K562 (cell line): ENCODE results near the gene RBBP5. TPM values are rescaled to one million over a fixed set of nuclear protein-coding genes. Genes with fewer than 3 reads are reported as not detected.

Experiments
- ATAC-seq: fragments of 200-7000 bp; cut with Tn5 transposase; 3 replicates; pipeline ENCODE4 v1.9.1; 2020; ENCODE audit warnings: moderate library complexity
- BruUV-seq: library from RNA; stranded (reverse); fragments of 400-500 nt; replicated peaks from 2 replicates; lab custom pipeline; 2021; lab: Mats Ljungman, UMichigan
- CTCF ChIA-PET: fragments of 300-600 bp; formaldehyde crosslinking; extraction: SDS; loops from one replicate; lab custom pipeline; 2021; ENCODE audit warnings: low intra/inter-chr PET ratio; lab: Yijun Ruan, JAX
- POLR2A ChIA-PET: fragments of 300-600, 350-650 bp; sonication (Branson Sonifier 250); formaldehyde crosslinking; extraction: SDS; loops from one replicate; lab custom pipeline; 2021; ENCODE audit warnings: antibody characterized with exemption, inconsistent platforms; lab: Yijun Ruan, JAX
- DNase-seq, 4 experiments: peaks; one replicate each; pipeline versions ENCODE4 v3.0.0 to v3.0.0-alpha.2; 2011 to 2018; ENCODE audit warnings: low spot score in 3 of 4, mixed read lengths in 3 of 4; ENCODE audit errors: extremely low read depth in 1 of 4
- FAIRE-seq: peaks from 2 replicates; lab custom pipeline; 2011; peaks lifted over from hg19 to GRCh38; lab: Jason Lieb, UNC
- H2AFZ ChIP-seq: 2 replicates; pipeline ENCODE4 v1.6.0; 2011; ENCODE audit warnings: low read depth, low read length, control low read depth, inconsistent platforms
- H3K27ac ChIP-seq: fragments of 200-600 bp; 3 replicates; pipeline ENCODE4 v1.8.0; 2011; ENCODE audit warnings: low read depth, mild to moderate bottlenecking, control low read depth, inconsistent platforms, low read length, moderate library complexity, mixed read lengths; ENCODE audit errors: extremely low read depth
- H3K27me3 ChIP-seq, 2 experiments: fragments of 300-600 bp in 1 of 2; 2 replicates in 1 of 2; 3 replicates in 1 of 2; pipeline versions ENCODE4 v1.6.0 to v1.8.0; 2011; ENCODE audit warnings: inconsistent platforms in 2 of 2, low read length in 2 of 2, mild to moderate bottlenecking in 1 of 2, mixed read lengths in 1 of 2, moderate library complexity in 1 of 2; ENCODE audit not compliant: control insufficient read depth in 2 of 2, insufficient read depth in 2 of 2
- H3K36me3 ChIP-seq: fragments of 300-600 bp; 3 replicates; pipeline ENCODE4 v1.8.0; 2011; ENCODE audit warnings: mild to moderate bottlenecking, low read length, inconsistent platforms; ENCODE audit not compliant: control insufficient read depth, insufficient read depth
- H3K4me1 ChIP-seq, 2 experiments: fragments of 200-600 bp in 1 of 2; replicated peaks in 1 of 2; 2 replicates in 1 of 2; 3 replicates in 1 of 2; pipeline versions ENCODE4 v1.5.1 to v1.8.0; 2011; ENCODE audit warnings: inconsistent platforms in 2 of 2, low read length in 2 of 2, mild to moderate bottlenecking in 1 of 2, mixed read lengths in 1 of 2, moderate library complexity in 1 of 2; ENCODE audit not compliant: control insufficient read depth in 2 of 2, insufficient read depth in 2 of 2
- H3K4me2 ChIP-seq: 2 replicates; pipeline ENCODE4 v1.6.1; 2011; ENCODE audit warnings: low read length, control low read depth, inconsistent platforms, mixed read lengths; ENCODE audit not compliant: insufficient read depth
- H3K4me3 ChIP-seq: fragments of 200-600 bp; sonication (generic), shearing (Covaris generic); 2 replicates; pipeline ENCODE4 v1.5.1; 2016; ENCODE audit warnings: control low read depth, inconsistent platforms
- H3K79me2 ChIP-seq: fragments of 200-600 bp; 3 replicates; pipeline ENCODE4 v1.8.0; 2011; ENCODE audit warnings: low read length, inconsistent platforms; ENCODE audit not compliant: control insufficient read depth, insufficient read depth
- H3K9ac ChIP-seq, 2 experiments: 2 replicates each; pipeline versions ENCODE4 v1.6.0 to v1.6.1; 2011; ENCODE audit warnings: low read depth in 2 of 2, low read length in 2 of 2, control low read depth in 1 of 2, inconsistent platforms in 1 of 2, mild to moderate bottlenecking in 1 of 2, mixed read lengths in 1 of 2; ENCODE audit not compliant: insufficient read depth in 1 of 2
- H3K9me1 ChIP-seq: one replicate; pipeline ENCODE4 v1.6.0; 2011; ENCODE audit warnings: inconsistent platforms, mild to moderate bottlenecking, low read length, moderate library complexity; ENCODE audit not compliant: control insufficient read depth, insufficient read depth
- H3K9me3 ChIP-seq: replicated peaks from 2 replicates; pipeline ENCODE4 v1.5.1; 2011; ENCODE audit warnings: low read depth, low read length, inconsistent platforms; ENCODE audit not compliant: control insufficient read depth, insufficient read depth
- H4K20me1 ChIP-seq: replicated peaks from 2 replicates; pipeline ENCODE4 v1.6.1; 2011; ENCODE audit warnings: low read length, inconsistent platforms, mixed read lengths; ENCODE audit not compliant: control insufficient read depth, insufficient read depth
- GABPB2 ChIP-seq: fragments of 250-450 bp; sonication (Bioruptor Pico); conservative IDR thresholded peaks from 2 replicates; pipeline ENCODE4 v1.5.1; 2021; ENCODE audit warnings: mild to moderate bottlenecking
- HNRNPLL ChIP-seq: fragments of 200-400 bp; formaldehyde crosslinking; IDR thresholded peaks from 2 replicates; pipeline ENCODE4 v1.6.1; 2017; ENCODE audit warnings: low read length, low read depth, mild to moderate bottlenecking; ENCODE audit not compliant: poor library complexity, severe bottlenecking
- NCOA2 ChIP-seq, 2 experiments: fragments of 450-650 bp; IDR thresholded peaks; 2 replicates each; pipeline ENCODE4 v1.6.1; 2018; ENCODE audit warnings: mild to moderate bottlenecking in 2 of 2, moderate library complexity in 1 of 2; ENCODE audit not compliant: partially characterized antibody in 2 of 2
- NELFE ChIP-seq: IDR thresholded peaks from 2 replicates; pipeline ENCODE4 v1.6.1; 2011; ENCODE audit warnings: mild to moderate bottlenecking; ENCODE audit not compliant: insufficient read depth, insufficient read length
- PHB ChIP-seq: fragments of 250-450 bp; sonication (Bioruptor Pico); IDR thresholded peaks from 2 replicates; pipeline ENCODE4 v1.5.0; 2021
- POLR2G ChIP-seq: fragments of 200-400 bp; formaldehyde crosslinking; IDR thresholded peaks from 2 replicates; pipeline ENCODE4 v1.6.1; 2017; ENCODE audit warnings: low read depth, mild to moderate bottlenecking, antibody characterized with exemption, low read length, moderate library complexity
- PYGO2 ChIP-seq: fragments of 450-650 bp; IDR thresholded peaks from 2 replicates; pipeline ENCODE4 v1.6.1; 2016; ENCODE audit warnings: mild to moderate bottlenecking, missing genetic modification characterization, moderate library complexity, missing compliant biosample characterization
- RBM22 ChIP-seq: fragments of 200-400 bp; formaldehyde crosslinking; IDR thresholded peaks from 2 replicates; pipeline ENCODE4 v1.6.1; 2018; ENCODE audit warnings: low read length, low read depth; ENCODE audit not compliant: poor library complexity, severe bottlenecking
- RBM25 ChIP-seq: fragments of 200-400 bp; formaldehyde crosslinking; IDR thresholded peaks from 2 replicates; pipeline ENCODE4 v1.6.1; 2018; ENCODE audit warnings: low read length, low read depth, moderate library complexity; ENCODE audit not compliant: severe bottlenecking
- RBM34 ChIP-seq: fragments of 200-400 bp; formaldehyde crosslinking; IDR thresholded peaks from 2 replicates; pipeline ENCODE4 v1.6.1; 2018; ENCODE audit warnings: low read length, borderline replicate concordance; ENCODE audit not compliant: insufficient read depth
- RNF219 ChIP-seq: fragments of 250-450 bp; sonication (Bioruptor Pico); IDR thresholded peaks from 2 replicates; pipeline ENCODE4 v1.5.0; 2022; ENCODE audit warnings: mild to moderate bottlenecking
- SIN3A ChIP-seq, 2 experiments: fragments of 150-350 bp in 1 of 2; IDR thresholded peaks; 2 replicates each; pipeline ENCODE4 v1.6.1; 2011 to 2016; ENCODE audit warnings: borderline replicate concordance in 2 of 2, low read depth in 2 of 2, low read length in 2 of 2, mild to moderate bottlenecking in 2 of 2, moderate library complexity in 2 of 2; ENCODE audit not compliant: control insufficient read depth in 1 of 2
- SMAD2 ChIP-seq: fragments of 150-350 bp; IDR thresholded peaks from 2 replicates; pipeline ENCODE4 v1.6.1; 2014; ENCODE audit warnings: low read depth, mild to moderate bottlenecking, low read length
- SP1 ChIP-seq: sonication (generic); formaldehyde crosslinking; IDR thresholded peaks from 2 replicates; pipeline ENCODE4 v1.8.1; 2022; ENCODE audit warnings: mild to moderate bottlenecking, missing genetic modification reagents
- USF1 ChIP-seq: sonication (generic); formaldehyde crosslinking; IDR thresholded peaks from 2 replicates; pipeline ENCODE4 v1.9.0; 2022; ENCODE audit warnings: mild to moderate bottlenecking, missing genetic modification reagents
- USF2 ChIP-seq: sonication (generic); formaldehyde crosslinking; IDR thresholded peaks from 2 replicates; pipeline ENCODE4 v1.5.0; 2020; ENCODE audit warnings: missing genetic modification reagents
- ZFP36 ChIP-seq: fragments of 150-350 bp; IDR thresholded peaks from 2 replicates; pipeline ENCODE4 v1.6.1; 2018; ENCODE audit warnings: low read length, low read depth; ENCODE audit not compliant: partially characterized antibody
- WGBS: fragments of 100-300 bp; shearing (Covaris generic); methylation state at CpG from one replicate; pipeline ENCODE4 v1.1.6; 2016; ENCODE audit warnings: low coverage, mixed read lengths; ENCODE audit not compliant: insufficient coverage; ENCODE audit errors: missing lambda C conversion rate; 5-methylcytosine and 5-hydroxymethylcytosine counted together
- in situ Hi-C: fragments of 300-500 bp; cut with MboI; formaldehyde crosslinking; loops from 4 replicates; pipeline ENCODE4 v1.15.0; 2018; ENCODE audit warnings: inconsistent platforms, mixed read lengths
- intact Hi-C: fragments of 100-400 bp; cut with micrococcal nuclease; formaldehyde crosslinking; loops from 2 replicates; pipeline ENCODE4 v1.14.2; 2022
- polyA plus RNA-seq, 8 experiments: library from polyadenylated mRNA; depleted of rRNA in 4 of 8; stranded (reverse) in 5 of 8; unstranded in 3 of 8; fragments of >200 nt; fragmentation: Nextera tagmentation in 2 of 8; fragmentation: Illumina TruSeq in 1 of 8; extraction: Ambion mirVana in 2 of 8; extraction: Trizol in 1 of 8; gene quantifications; 2 replicates each; pipeline versions ENCODE4 v1.2.1 to v1.2.3, GENCODE V29; 2011 to 2014; ENCODE audit warnings: inconsistent platforms in 1 of 8, missing spikeins in 1 of 8
- total RNA-seq, 7 experiments: library from RNA; depleted of rRNA in 6 of 7; stranded (reverse); fragments of >200 nt in 6 of 7; fragmentation: Illumina TruSeq in 2 of 7; extraction: Trizol in 2 of 7; gene quantifications; 2 replicates each; pipeline versions ENCODE4 v1.2.1 to v1.2.3, GENCODE V29; 2011 to 2021; ENCODE audit warnings: low replicate concordance in 1 of 7

The RBBP5 gene
- total and polyA plus RNA-seq, 9 of the 15 experiments (the other 6 are each of a cell fraction or from before 2014, with no cell fraction given), result 17.2 to 37.4 (median 28.4) TPM

GRCh38 chr1:205041998-205042910 lies 79.5 kb downstream of the RBBP5 start:
- no peak overlapping the region for H3K4me3 ChIP-seq
- H3K9me1 ChIP-seq, result no peaks in the 10 kb centered on the region
- no peak overlapping the region for H2AFZ ChIP-seq
- peaks cover 25% of the 10 kb centered on the region for H4K20me1 ChIP-seq
- H3K4me2 ChIP-seq, result no peak overlapping the region
- in situ Hi-C loops, result no loop called here
- POLR2A ChIA-PET, result interaction anchor here (0.6 kb wide), 1 partner anchor 52 kb away, joined by 4 read pairs; no protein-coding TSS in a partner anchor
- WGBS, result 1% methylated on average over 16 of the region's 16 CpGs
- intact Hi-C loops, result no loop called here
- no peaks in the 10 kb centered on the region for H3K36me3 ChIP-seq
- peaks cover 0 to 8% of the 10 kb centered on the region in 2 experiments; a peak in 1 of 5 replicates for H3K4me1 ChIP-seq
- H3K9ac ChIP-seq, result no peak overlapping the region
- FAIRE-seq (no peak), DNase-seq (no peak), ATAC-seq (no peak)
- H3K9me3 ChIP-seq, result no peaks in the 10 kb centered on the region
- no peaks in the 10 kb centered on the region for H3K79me2 ChIP-seq
- H3K27ac ChIP-seq, result no peak overlapping the region
- CTCF ChIA-PET, result interaction anchor here (0.6 kb wide), 1 partner anchor 100 kb away, joined by 5 read pairs; no protein-coding TSS in a partner anchor
- peaks cover 41 to 79% of the 10 kb centered on the region in 2 experiments; a peak in 4 of 5 replicates for H3K27me3 ChIP-seq
- BruUV-seq, result no TSS peak
- no peak for TF ChIP-seq SIN3A (IDR thresholded peaks at IDR 0.05; ENCODE audit: borderline replicate concordance in 2 of 2, control insufficient read depth in 1 of 2, low read depth in 2 of 2, low read length in 2 of 2)
- no peak for TF ChIP-seq RBM34
- no peak for TF ChIP-seq SMAD2
- peak; percentile 49; the same call in 1 of the 2 replicates for TF ChIP-seq USF2 (CRISPR knock-in tag)
- TF ChIP-seq PYGO2, result no peak
- no peak for TF ChIP-seq GABPB2 (CRISPR knock-in tag)
- TF ChIP-seq USF1 (CRISPR knock-in tag), result peak; percentile 42; the same call in 1 of the 2 replicates
- TF ChIP-seq NCOA2 (IDR thresholded peaks at IDR 0.05; ENCODE audit: partially characterized antibody in 2 of 2), result no peak
- no peak for TF ChIP-seq NELFE
- TF ChIP-seq RBM25, result peak; percentile 54
- TF ChIP-seq PHB, result no peak
- TF ChIP-seq RNF219 (CRISPR knock-in tag), result no peak
- no peak for TF ChIP-seq SP1 (CRISPR knock-in tag)
- TF ChIP-seq POLR2G, result no peak
- no peak for TF ChIP-seq HNRNPLL
- TF ChIP-seq ZFP36, result peak; percentile 42
- TF ChIP-seq RBM22, result no peak
